Activated CD4-positive, alpha-beta T cell treated with anti-CD3 and anti-CD28 coated beads for 24 hours (primary cell): ENCODE measurements around the gene MT1G.
A peak's percentile ranks its signal among the peaks of the same experiment; 100 is the strongest.
"Not testable (repeated sequence)": the region's sequence is repeated elsewhere in the genome, so short reads cannot be mapped to it uniquely, and the experiment has no call there.

Experiments used
- DNase-seq, 2 donors: peaks; one replicate each; pipeline ENCODE4 v3.0.0-alpha.2; 2020; ENCODE audit warnings: low read depth in 2 of 2

MT1G gene

GRCh38 chr16:56665286-56666261 is 2.3 kb downstream of the MT1G start:
- not testable (repeated sequence) for DNase-seq

GRCh38 chr16:56664506-56664905 is 3.4 kb downstream of the MT1G start:
- DNase-seq = no peak

- DNase-seq = no peak
These were observed 5.2 kb downstream of the MT1G start for GRCh38 chr16:56662357-56663354.

GRCh38 chr16:56658327-56658875 is 9.5 kb downstream of the MT1G start:
- no peak for DNase-seq

GRCh38 chr16:56657555-56658326 is 10.1 kb downstream of the MT1G start, which contains the start of gene MT1F:
TSS of gene MT1F (plus strand) at chr16:56657959. CDS start at chr16:56658059, 100 bp downstream.
- DNase-seq = peak; percentile 58 to 69

GRCh38 chr16:56653218-56653617 is 14.6 kb downstream of the MT1G start:
- no peak for DNase-seq

- no peak for DNase-seq
These were observed 15.3 kb downstream of the MT1G start for GRCh38 chr16:56652600-56652999.

- DNase-seq = no peak
These were observed 16.3 kb downstream of the MT1G start, which contains the start of gene MT1B for GRCh38 chr16:56651586-56651985. TSS of gene MT1B (plus strand) at chr16:56651886. CDS start at chr16:56651954, 68 bp downstream.

- no peak for DNase-seq
These were observed 18.0 kb downstream of the MT1G start for GRCh38 chr16:56649820-56650219.

GRCh38 chr16:56649271-56649670 is 18.6 kb downstream of the MT1G start:
- DNase-seq = no peak

GRCh38 chr16:56647641-56648431 is 20.0 kb downstream of the MT1G start:
- DNase-seq = no peak

- no peak for DNase-seq
These were observed 22.0 kb downstream of the MT1G start for GRCh38 chr16:56645838-56646237.

- no peak for DNase-seq
These were observed 22.6 kb downstream of the MT1G start for GRCh38 chr16:56645311-56645710.

- DNase-seq = no peak
These were observed 24.0 kb downstream of the MT1G start for GRCh38 chr16:56643833-56644232.

- peak; percentile 63 to 69 for DNase-seq
These were observed 24.6 kb downstream of the MT1G start for GRCh38 chr16:56643080-56643778.

- no peak for DNase-seq
These were observed 26.7 kb downstream of the MT1G start for GRCh38 chr16:56641166-56641565.

GRCh38 chr16:56640076-56640475 is 27.8 kb downstream of the MT1G start:
- no peak for DNase-seq

GRCh38 chr16:56639045-56639444 is 28.8 kb downstream of the MT1G start:
- no peak for DNase-seq
